ENCODE data around the gene TGIF2.

- TF ChIP-seq, protein P1, sequence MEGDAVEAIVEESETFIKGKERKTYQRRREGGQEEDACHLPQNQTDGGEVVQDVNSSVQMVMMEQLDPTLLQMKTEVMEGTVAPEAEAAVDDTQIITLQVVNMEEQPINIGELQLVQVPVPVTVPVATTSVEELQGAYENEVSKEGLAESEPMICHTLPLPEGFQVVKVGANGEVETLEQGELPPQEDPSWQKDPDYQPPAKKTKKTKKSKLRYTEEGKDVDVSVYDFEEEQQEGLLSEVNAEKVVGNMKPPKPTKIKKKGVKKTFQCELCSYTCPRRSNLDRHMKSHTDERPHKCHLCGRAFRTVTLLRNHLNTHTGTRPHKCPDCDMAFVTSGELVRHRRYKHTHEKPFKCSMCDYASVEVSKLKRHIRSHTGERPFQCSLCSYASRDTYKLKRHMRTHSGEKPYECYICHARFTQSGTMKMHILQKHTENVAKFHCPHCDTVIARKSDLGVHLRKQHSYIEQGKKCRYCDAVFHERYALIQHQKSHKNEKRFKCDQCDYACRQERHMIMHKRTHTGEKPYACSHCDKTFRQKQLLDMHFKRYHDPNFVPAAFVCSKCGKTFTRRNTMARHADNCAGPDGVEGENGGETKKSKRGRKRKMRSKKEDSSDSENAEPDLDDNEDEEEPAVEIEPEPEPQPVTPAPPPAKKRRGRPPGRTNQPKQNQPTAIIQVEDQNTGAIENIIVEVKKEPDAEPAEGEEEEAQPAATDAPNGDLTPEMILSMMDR (optimal IDR thresholded peaks at IDR 0.05 in 1 of 3, IDR thresholded peaks at IDR 0.05 in 1 of 3, conservative IDR thresholded peaks at IDR 0.05 in 1 of 3; ENCODE audit: extremely low read depth in 1 of 3, insufficient read depth in 2 of 3, low read length in 3 of 3): peak in 2 of 3 experiments; percentile 22 to 33
- no peak for TF ChIP-seq EZH2 (IDR thresholded peaks at IDR 0.05; ENCODE audit: low read length)
These were observed 31.5 kb upstream of the TGIF2 start for GRCh38 chr20:36541768-36542488.

Data from keratinocyte (primary cell).